CD4-positive, alpha-beta T cell treated with Interleukin-2 at 100 ng/mL for 4 hours (primary cell): ENCODE measurements around the gene NINL.
"Not testable (repeated sequence)": the region's sequence is repeated elsewhere in the genome, so short reads cannot be mapped to it uniquely, and the experiment has no call there.

ENCODE experiments used
- DNase-seq: peaks from one replicate; pipeline ENCODE4 v3.0.0-alpha.2; 2020; ENCODE audit warnings: low spot score

NINL gene

GRCh38 chr20:25484224-25484846 is 101.0 kb downstream of the NINL start:
- no peak for DNase-seq

- DNase-seq: no peak
Observed at GRCh38 chr20:25483431-25484132, 101.7 kb downstream of the NINL start.

GRCh38 chr20:25481918-25482253 is 103.4 kb downstream of the NINL start:
- DNase-seq: no peak

- DNase-seq: no peak
Observed at GRCh38 chr20:25481235-25481917, 104.0 kb downstream of the NINL start.

GRCh38 chr20:25480797-25481196 is 104.5 kb downstream of the NINL start:
- no peak for DNase-seq

GRCh38 chr20:25480156-25480555 is 105.2 kb downstream of the NINL start:
- no peak for DNase-seq

GRCh38 chr20:25479638-25480037 is 105.7 kb downstream of the NINL start:
- no peak for DNase-seq

- no peak for DNase-seq
Observed at GRCh38 chr20:25478889-25479568, 106.3 kb downstream of the NINL start.

- no peak for DNase-seq
Observed at GRCh38 chr20:25477014-25477882, 108.1 kb downstream of the NINL start.

- no peak for DNase-seq
Observed at GRCh38 chr20:25476106-25477013, 109.0 kb downstream of the NINL start.

- DNase-seq: not testable (repeated sequence)
Observed at GRCh38 chr20:25473297-25473696, 112.0 kb downstream of the NINL start.

- no peak for DNase-seq
Observed at GRCh38 chr20:25471020-25471419, 114.3 kb downstream of the NINL start.

GRCh38 chr20:25470045-25470444 is 115.3 kb downstream of the NINL start:
- peak; percentile 24 for DNase-seq

- no peak for DNase-seq
Observed at GRCh38 chr20:25469558-25469957, 115.8 kb downstream of the NINL start.

GRCh38 chr20:25468126-25469075 is 116.9 kb downstream of the NINL start:
- DNase-seq: no peak

- no peak for DNase-seq
Observed at GRCh38 chr20:25467441-25467840, 117.9 kb downstream of the NINL start.

GRCh38 chr20:25466846-25467245 is 118.5 kb downstream of the NINL start:
- DNase-seq: no peak

- DNase-seq: no peak
Observed at GRCh38 chr20:25465243-25466135, 119.8 kb downstream of the NINL start.
